Epithelial cell of esophagus (primary cell): Measurements from ENCODE around the gene GNRH2.
A peak's percentile ranks its signal among the peaks of the same experiment; 100 is the strongest.

Experiments
- DNase-seq: peaks from one replicate; pipeline ENCODE4 v3.0.0; 2010; ENCODE audit warnings: low read depth
- H3K4me3 ChIP-seq: 2 replicates; pipeline ENCODE4 v1.5.1; 2011; ENCODE audit warnings: mild to moderate bottlenecking, low read length, control low read depth
- CTCF ChIP-seq: IDR thresholded peaks from 2 replicates; pipeline ENCODE4 v1.5.1; 2011; ENCODE audit warnings: low read depth, mild to moderate bottlenecking, low read length, control low read depth, inconsistent platforms; ENCODE audit not compliant: insufficient read depth; ENCODE audit errors: missing control alignments

Gene GNRH2

GRCh38 chr20:3084986-3085360 lies 41.6 kb downstream of the GNRH2 start:
- no peak for TF ChIP-seq CTCF
- no peak overlapping the region for H3K4me3 ChIP-seq
- DNase-seq: no peak

GRCh38 chr20:3085571-3086072 lies 42.2 kb downstream of the GNRH2 start:
- TF ChIP-seq CTCF: no peak
- no peak for DNase-seq
- H3K4me3 ChIP-seq: no peak overlapping the region

- H3K4me3 ChIP-seq: no peak overlapping the region
- no peak for TF ChIP-seq CTCF
- no peak for DNase-seq
Observed at GRCh38 chr20:3088031-3088430, 44.6 kb downstream of the GNRH2 start.

- no peak overlapping the region for H3K4me3 ChIP-seq
- TF ChIP-seq CTCF: no peak
- DNase-seq: no peak
Observed at GRCh38 chr20:3090565-3090964, 47.1 kb downstream of the GNRH2 start.

- H3K4me3 ChIP-seq: peak overlapping the region; percentile 13
- TF ChIP-seq CTCF: no peak
- no peak for DNase-seq
Observed at GRCh38 chr20:3092611-3093379, 49.4 kb downstream of the GNRH2 start.

- DNase-seq: no peak
- no peak for TF ChIP-seq CTCF
- no peak overlapping the region for H3K4me3 ChIP-seq
Observed at GRCh38 chr20:3093861-3094361, 50.5 kb downstream of the GNRH2 start.
